ENCODE data around the gene STON2. TPM values are rescaled to one million over a fixed set of nuclear protein-coding genes. Genes with fewer than 3 reads are reported as not detected.
A peak's percentile ranks its signal among the peaks of the same experiment; 100 is the strongest.

The STON2 gene
- total and polyA plus RNA-seq, 2 of the 13 experiments (the other 11 are each of a cell fraction or from before 2014, with no cell fraction given) = 2.1 to 11.0 TPM

GRCh38 chr14:81269100-81269978 is 130.8 kb downstream of the STON2 start (continued):
- TF ChIP-seq SNAPC5 (CRISPR knock-in tag; IDR thresholded peaks at IDR 0.05; ENCODE audit: borderline replicate concordance) (no peak), ZNF589 (CRISPR knock-in tag; conservative IDR thresholded peaks at IDR 0.05) (no peak), RERE (CRISPR knock-in tag; IDR thresholded peaks at IDR 0.05; ENCODE audit: low read depth) (no peak), TEAD3 (CRISPR knock-in tag; optimal IDR thresholded peaks at IDR 0.05; ENCODE audit: borderline replicate concordance) (peak; percentile 11), ADNP (CRISPR knock-in tag; IDR thresholded peaks at IDR 0.05) (no peak), ZFP41 (CRISPR knock-in tag; IDR thresholded peaks at IDR 0.05; ENCODE audit: borderline replicate concordance) (no peak), RAD21 (CRISPR knock-in tag; IDR thresholded peaks at IDR 0.05) (peak; percentile 76), SIN3B (IDR thresholded peaks at IDR 0.05; ENCODE audit: low read length) (no peak), JUN (CRISPR knock-in tag; IDR thresholded peaks at IDR 0.05) (no peak), IKZF4 (CRISPR knock-in tag; IDR thresholded peaks at IDR 0.05; ENCODE audit: borderline replicate concordance, low read depth, not compliant biosample characterization) (no peak), PITX1 (CRISPR knock-in tag; IDR thresholded peaks at IDR 0.05) (no peak), ZNF501 (CRISPR knock-in tag; IDR thresholded peaks at IDR 0.05) (no peak), ZNF574 (CRISPR knock-in tag; IDR thresholded peaks at IDR 0.05) (no peak), KLF15 (CRISPR knock-in tag; IDR thresholded peaks at IDR 0.05; ENCODE audit: borderline replicate concordance) (no peak), HNRNPL (IDR thresholded peaks at IDR 0.05; ENCODE audit: low read depth, low read length) (no peak), ZNF746 (CRISPR knock-in tag; IDR thresholded peaks at IDR 0.05) (no peak), THRA (CRISPR knock-in tag; IDR thresholded peaks at IDR 0.05; ENCODE audit: borderline replicate concordance) (no peak)
